SK-N-SH (cell line): Measurements from ENCODE around the gene CXCL17.

ENCODE experiments used
- EP300 ChIP-seq, 2 experiments: IDR thresholded peaks; 2 replicates each; pipeline versions ENCODE4 v1.4.0 to v1.6.1; 2012; ENCODE audit warnings: borderline replicate concordance in 1 of 2, low read depth in 1 of 2, low read length in 1 of 2
- EZH2phosphoT487 ChIP-seq: fragments of 200-600 bp; sonication (generic); IDR thresholded peaks from 2 replicates; pipeline ENCODE4 v1.6.1; 2017; ENCODE audit warnings: low read depth, mixed run types, mild to moderate bottlenecking, antibody characterized with exemption, moderate library complexity, borderline replicate concordance
- GABPA ChIP-seq: IDR thresholded peaks from 2 replicates; pipeline ENCODE4 v1.4.0; 2012; ENCODE audit warnings: low read depth, mild to moderate bottlenecking
- MXI1 ChIP-seq: IDR thresholded peaks from 2 replicates; pipeline ENCODE4 v1.6.1; 2012; ENCODE audit warnings: mild to moderate bottlenecking, low read depth, low read length, improper control_type of control experiment
- POLR2AphosphoS5 ChIP-seq: IDR thresholded peaks from 2 replicates; pipeline ENCODE4 v1.6.1; 2012; ENCODE audit warnings: low read depth, low read length
- RAD21 ChIP-seq: IDR thresholded peaks from 2 replicates; pipeline ENCODE4 v1.6.1; 2012; ENCODE audit warnings: mild to moderate bottlenecking, low read length
- SIN3A ChIP-seq: IDR thresholded peaks from 2 replicates; pipeline ENCODE4 v1.6.1; 2012; ENCODE audit warnings: low read depth, mild to moderate bottlenecking, low read length, moderate library complexity, borderline replicate concordance
- TAF1 ChIP-seq: IDR thresholded peaks from 2 replicates; pipeline ENCODE4 v1.6.1; 2012; ENCODE audit warnings: low read depth, mild to moderate bottlenecking, low read length, moderate library complexity, borderline replicate concordance
- USF1 ChIP-seq: IDR thresholded peaks from 2 replicates; pipeline ENCODE4 v1.4.0; 2012; ENCODE audit warnings: low read depth, borderline replicate concordance
- TF ChIP-seq, protein P1 (sequence below): fragments of 200-600 bp; sonication (generic); IDR thresholded peaks from 2 replicates; pipeline ENCODE4 v1.6.1; 2017; ENCODE audit warnings: antibody characterized with exemption, mild to moderate bottlenecking, moderate library complexity
- TF ChIP-seq, protein P2 (sequence below): fragments of 150-350 bp; IDR thresholded peaks from 2 replicates; pipeline ENCODE4 v1.6.1; 2017; ENCODE audit warnings: antibody characterized with exemption, low read length, low read depth, borderline replicate concordance
- TF ChIP-seq, protein P3 (sequence below): IDR thresholded peaks from 2 replicates; pipeline ENCODE4 v1.4.0; 2012; ENCODE audit warnings: low read depth

- TF ChIP-seq, protein P1, sequence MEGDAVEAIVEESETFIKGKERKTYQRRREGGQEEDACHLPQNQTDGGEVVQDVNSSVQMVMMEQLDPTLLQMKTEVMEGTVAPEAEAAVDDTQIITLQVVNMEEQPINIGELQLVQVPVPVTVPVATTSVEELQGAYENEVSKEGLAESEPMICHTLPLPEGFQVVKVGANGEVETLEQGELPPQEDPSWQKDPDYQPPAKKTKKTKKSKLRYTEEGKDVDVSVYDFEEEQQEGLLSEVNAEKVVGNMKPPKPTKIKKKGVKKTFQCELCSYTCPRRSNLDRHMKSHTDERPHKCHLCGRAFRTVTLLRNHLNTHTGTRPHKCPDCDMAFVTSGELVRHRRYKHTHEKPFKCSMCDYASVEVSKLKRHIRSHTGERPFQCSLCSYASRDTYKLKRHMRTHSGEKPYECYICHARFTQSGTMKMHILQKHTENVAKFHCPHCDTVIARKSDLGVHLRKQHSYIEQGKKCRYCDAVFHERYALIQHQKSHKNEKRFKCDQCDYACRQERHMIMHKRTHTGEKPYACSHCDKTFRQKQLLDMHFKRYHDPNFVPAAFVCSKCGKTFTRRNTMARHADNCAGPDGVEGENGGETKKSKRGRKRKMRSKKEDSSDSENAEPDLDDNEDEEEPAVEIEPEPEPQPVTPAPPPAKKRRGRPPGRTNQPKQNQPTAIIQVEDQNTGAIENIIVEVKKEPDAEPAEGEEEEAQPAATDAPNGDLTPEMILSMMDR = no peak
- no peak for TF ChIP-seq USF1
- no peak for TF ChIP-seq MXI1
- TF ChIP-seq EZH2phosphoT487 = no peak
- no peak for TF ChIP-seq EP300 (IDR thresholded peaks at IDR 0.05; ENCODE audit: borderline replicate concordance in 1 of 2, low read depth in 1 of 2, low read length in 1 of 2)
- no peak for TF ChIP-seq RAD21
- TF ChIP-seq, protein P2, sequence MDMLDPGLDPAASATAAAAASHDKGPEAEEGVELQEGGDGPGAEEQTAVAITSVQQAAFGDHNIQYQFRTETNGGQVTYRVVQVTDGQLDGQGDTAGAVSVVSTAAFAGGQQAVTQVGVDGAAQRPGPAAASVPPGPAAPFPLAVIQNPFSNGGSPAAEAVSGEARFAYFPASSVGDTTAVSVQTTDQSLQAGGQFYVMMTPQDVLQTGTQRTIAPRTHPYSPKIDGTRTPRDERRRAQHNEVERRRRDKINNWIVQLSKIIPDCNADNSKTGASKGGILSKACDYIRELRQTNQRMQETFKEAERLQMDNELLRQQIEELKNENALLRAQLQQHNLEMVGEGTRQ = no peak
- TF ChIP-seq POLR2AphosphoS5 = no peak
- TF ChIP-seq GABPA = no peak
- no peak for TF ChIP-seq TAF1
- TF ChIP-seq SIN3A = no peak
- TF ChIP-seq, protein P3, sequence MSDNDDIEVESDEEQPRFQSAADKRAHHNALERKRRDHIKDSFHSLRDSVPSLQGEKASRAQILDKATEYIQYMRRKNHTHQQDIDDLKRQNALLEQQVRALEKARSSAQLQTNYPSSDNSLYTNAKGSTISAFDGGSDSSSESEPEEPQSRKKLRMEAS = no peak
These were observed 6.7 kb downstream of the CXCL17 start for GRCh38 chr19:42436006-42436405.
